ENCODE measurements around the gene ANKRD34A. TPM values are rescaled to one million over a fixed set of nuclear protein-coding genes. Genes with fewer than 3 reads are reported as not detected.

The ANKRD34A gene
- total and polyA plus RNA-seq, 4 donors = 0.06 to 1.0 (median 0.46) TPM

DNA sequence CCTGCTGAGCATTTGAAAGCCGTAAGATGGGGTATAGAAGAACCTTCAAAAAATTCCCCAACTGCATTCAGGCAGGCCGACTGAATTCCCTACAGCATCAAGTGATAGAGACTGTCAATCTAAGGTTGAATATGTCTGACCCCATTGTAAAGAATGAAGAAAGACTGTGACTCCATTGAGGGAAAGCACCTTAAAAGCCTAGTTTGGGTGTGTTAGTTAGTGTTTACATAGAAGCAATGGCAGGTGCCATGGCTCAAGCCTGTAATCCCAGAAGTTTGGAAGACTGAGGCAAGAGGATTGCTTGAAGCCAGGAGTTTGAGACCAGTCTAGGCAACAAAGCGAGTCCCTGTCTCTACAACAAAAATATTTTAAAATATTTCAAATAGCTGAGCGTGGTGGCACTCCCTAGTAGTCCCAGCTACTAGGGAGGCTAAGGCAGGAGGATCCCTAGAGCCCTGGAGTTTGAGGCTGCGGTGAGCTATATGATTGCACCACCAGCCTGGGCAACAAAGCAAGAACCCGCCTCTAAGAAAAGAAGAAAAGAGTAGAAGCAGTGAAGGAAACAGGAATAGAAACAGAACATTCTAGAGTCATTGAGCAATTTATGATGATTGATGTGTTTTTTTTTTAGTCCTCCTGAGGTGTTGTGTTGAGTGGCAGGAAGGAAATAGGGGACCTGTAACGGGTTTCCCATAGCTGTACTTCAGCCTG is 15.5 kb upstream of the ANKRD34A start:
- DNase-seq (peak in 1 of 3 donors; percentile 47), ATAC-seq (ENCODE audit: insufficient read depth, low FRiP score) (no peak)
- Histone ChIP-seq H3K9me3 (ENCODE audit: control insufficient read depth in 4 of 4, insufficient read depth in 3 of 4, low read length in 3 of 4) (no peaks in the 10 kb centered on the region), H3K36me3 (ENCODE audit: control insufficient read depth in 4 of 4, insufficient read depth in 4 of 4, low read length in 4 of 4) (peaks cover 0 to 5% (median 1%) of the 10 kb centered on the region in 4 donors), H3K4me3 (no peak overlapping the region), H3K9ac (ENCODE audit: insufficient read depth in 1 of 2, low read length in 2 of 2) (peak overlapping the region in 1 of 2 donors; percentile 90), H3K4me1 (ENCODE audit: control insufficient read depth in 5 of 5, insufficient read depth in 5 of 5, low read length in 5 of 5) (peaks cover 14 to 53% (median 22%) of the 10 kb centered on the region in 5 donors), H3K27ac (ENCODE audit: low read depth in 1 of 2, low read length in 1 of 2) (peak overlapping the region; percentile 94 to 99), H3K27me3 (ENCODE audit: control insufficient read depth in 3 of 3, insufficient read depth in 3 of 3, low read length in 2 of 3) (no peaks in the 10 kb centered on the region)
- TF ChIP-seq CTCF (IDR thresholded peaks at IDR 0.05; ENCODE audit: control extremely low read depth, extremely low read depth) = no peak
- 18% methylated on average over 7 of the region's 7 CpGs for WGBS, 2 donors

DNA sequence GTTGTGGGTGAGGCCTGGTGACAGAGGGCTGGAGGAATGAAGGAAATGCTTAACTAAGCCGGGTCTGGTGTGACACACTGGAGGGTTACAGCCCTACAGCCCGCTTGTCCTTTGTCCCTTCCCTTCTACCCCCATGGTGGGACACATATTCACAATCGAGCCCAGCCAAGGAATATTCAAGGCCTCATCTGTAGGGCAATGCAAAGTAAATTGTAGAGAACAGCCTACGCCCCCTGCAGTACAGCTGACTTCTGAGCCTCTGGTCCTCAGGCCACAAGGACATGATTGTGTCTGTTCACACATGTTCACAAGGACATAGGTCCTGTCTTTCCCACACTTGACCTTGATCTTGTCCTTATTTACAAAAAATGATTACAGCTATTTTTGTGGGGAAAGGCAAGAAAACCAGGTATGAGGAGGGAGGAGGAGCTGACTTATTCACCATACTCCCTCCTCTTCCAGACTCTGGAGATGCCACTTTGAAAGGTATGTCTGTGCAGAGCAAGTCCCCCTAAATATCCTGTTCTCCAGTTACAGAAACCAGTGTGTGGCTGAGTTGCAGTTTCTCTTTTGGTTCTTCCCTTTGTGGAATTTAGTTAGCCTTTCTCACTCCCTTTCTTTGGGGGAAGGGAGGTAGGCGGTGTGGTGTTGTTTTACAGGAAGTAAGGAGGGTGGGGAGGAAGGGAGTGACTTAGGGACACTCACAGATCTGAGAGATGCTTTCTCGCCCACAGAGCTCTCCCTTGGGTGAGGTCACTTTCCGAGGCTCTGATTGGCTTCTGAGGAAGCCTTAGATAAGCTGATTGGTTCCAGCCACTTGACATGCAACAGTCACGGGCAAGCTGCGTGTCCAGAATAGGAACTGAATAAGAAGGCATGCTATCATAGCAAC is 14.7 kb upstream of the ANKRD34A start:
- no peaks in the 10 kb centered on the region for H3K27me3 ChIP-seq (ENCODE audit: control insufficient read depth in 3 of 3, insufficient read depth in 3 of 3, low read length in 2 of 3)
- no peak for TF ChIP-seq CTCF (IDR thresholded peaks at IDR 0.05; ENCODE audit: control extremely low read depth, extremely low read depth)
- H3K4me3 ChIP-seq = no peak overlapping the region
- peak overlapping the region; percentile 94 to 99 for H3K27ac ChIP-seq (ENCODE audit: low read depth in 1 of 2, low read length in 1 of 2)
- H3K4me1 ChIP-seq (ENCODE audit: control insufficient read depth in 5 of 5, insufficient read depth in 5 of 5, low read length in 5 of 5) = peaks cover 14 to 47% (median 22%) of the 10 kb centered on the region in 5 donors
- peak; percentile 96 to 100 (median 100) for DNase-seq
- H3K9me3 ChIP-seq (ENCODE audit: control insufficient read depth in 4 of 4, insufficient read depth in 3 of 4, low read length in 3 of 4) = no peaks in the 10 kb centered on the region
- WGBS, 2 donors = 6 to 13% methylated on average over 9 of the region's 9 CpGs
- H3K9ac ChIP-seq (ENCODE audit: insufficient read depth in 1 of 2, low read length in 2 of 2) = peak overlapping the region in 1 of 2 donors; percentile 97
- H3K36me3 ChIP-seq (ENCODE audit: control insufficient read depth in 4 of 4, insufficient read depth in 4 of 4, low read length in 4 of 4) = peaks cover 0 to 5% (median 1%) of the 10 kb centered on the region in 4 donors
- ATAC-seq (ENCODE audit: insufficient read depth, low FRiP score) = peak; percentile 94

DNA sequence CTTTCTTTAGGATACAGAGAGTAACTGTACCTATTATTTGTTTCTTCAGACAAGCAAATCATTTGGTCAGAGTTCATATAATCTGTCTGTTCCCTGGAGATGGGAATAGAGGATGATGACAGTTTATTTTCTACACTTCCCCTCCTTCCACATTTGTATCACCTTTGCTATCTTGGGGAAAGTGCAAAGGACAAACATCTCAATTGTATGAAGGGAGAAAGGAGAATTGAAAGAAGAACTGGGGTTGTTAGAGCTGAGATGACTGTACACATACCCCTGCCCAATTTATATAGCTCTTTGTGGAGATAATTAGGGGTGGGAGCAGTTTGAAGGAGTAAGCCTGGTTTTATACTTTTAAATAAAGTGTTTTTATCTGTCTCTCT is 14.1 kb upstream of the ANKRD34A start:
- Histone ChIP-seq H3K4me1 (ENCODE audit: control insufficient read depth in 5 of 5, insufficient read depth in 5 of 5, low read length in 5 of 5) (peaks cover 14 to 44% (median 22%) of the 10 kb centered on the region in 5 donors), H3K4me3 (no peak overlapping the region), H3K36me3 (ENCODE audit: control insufficient read depth in 4 of 4, insufficient read depth in 4 of 4, low read length in 4 of 4) (peaks cover 0 to 5% (median 1%) of the 10 kb centered on the region in 4 donors), H3K27me3 (ENCODE audit: control insufficient read depth in 3 of 3, insufficient read depth in 3 of 3, low read length in 2 of 3) (no peaks in the 10 kb centered on the region), H3K9me3 (ENCODE audit: control insufficient read depth in 4 of 4, insufficient read depth in 3 of 4, low read length in 3 of 4) (no peaks in the 10 kb centered on the region), H3K9ac (ENCODE audit: insufficient read depth in 1 of 2, low read length in 2 of 2) (peak overlapping the region in 1 of 2 donors; percentile 97), H3K27ac (ENCODE audit: low read depth in 1 of 2, low read length in 1 of 2) (peak overlapping the region; percentile 94 to 99)
- no peak for TF ChIP-seq CTCF (IDR thresholded peaks at IDR 0.05; ENCODE audit: control extremely low read depth, extremely low read depth)
- DNase-seq = no peak
- ATAC-seq (ENCODE audit: insufficient read depth, low FRiP score) = no peak

All from lung (tissue), 12 donors.